H1 (cell line): ENCODE data around the gene EXT2. TPM values are rescaled to one million over a fixed set of nuclear protein-coding genes. Genes with fewer than 3 reads are reported as not detected.
A peak's percentile ranks its signal among the peaks of the same experiment; 100 is the strongest.

Source experiments
- CTCF ChIA-PET: fragments of 300-600 bp; sonication (Branson Sonifier 250); formaldehyde crosslinking; loops from one replicate; lab custom pipeline; 2021; ENCODE audit not compliant: partially characterized antibody; lab: Charles Lee
- POLR2A ChIA-PET: fragments of 300-600 bp; sonication (Branson Sonifier 250); formaldehyde crosslinking; loops from one replicate; lab custom pipeline; 2021; ENCODE audit warnings: inconsistent platforms; ENCODE audit not compliant: partially characterized antibody; lab: Charles Lee
- DNase-seq, 2 experiments: peaks; one replicate each; pipeline versions ENCODE4 v3.0.0 to v3.0.0-alpha.2; 2010 to 2022; ENCODE audit warnings: low spot score in 2 of 2, low read depth in 1 of 2, mixed read lengths in 1 of 2
- FAIRE-seq: peaks from 2 replicates; lab custom pipeline; 2011; peaks lifted over from hg19 to GRCh38; lab: Jason Lieb, UNC
- H2AFZ ChIP-seq: 2 replicates; pipeline ENCODE4 v1.8.1; 2012; ENCODE audit warnings: low read length, inconsistent platforms
- H2AK5ac ChIP-seq: 2 replicates; pipeline ENCODE4 v1.6.1; 2013; ENCODE audit warnings: low read depth, low read length
- H2BK120ac ChIP-seq: replicated peaks from 2 replicates; pipeline ENCODE3; 2013; ENCODE audit warnings: low read depth, low read length, inconsistent platforms
- H2BK12ac ChIP-seq: 2 replicates; pipeline ENCODE4 v1.6.1; 2013; ENCODE audit warnings: low read depth, low read length
- H2BK15ac ChIP-seq: 2 replicates; pipeline ENCODE4 v1.6.1; 2013; ENCODE audit warnings: low read length
- H2BK20ac ChIP-seq: 2 replicates; pipeline ENCODE4 v1.6.1; 2013; ENCODE audit warnings: low read length
- H2BK5ac ChIP-seq: 2 replicates; pipeline ENCODE4 v1.6.1; 2013; ENCODE audit warnings: low read depth, low read length
- H3K14ac ChIP-seq: 2 replicates; pipeline ENCODE4 v1.6.1; 2013; ENCODE audit warnings: inconsistent platforms; ENCODE audit not compliant: insufficient read length
- H3K18ac ChIP-seq: 2 replicates; pipeline ENCODE4 v1.6.1; 2013; ENCODE audit warnings: low read length; ENCODE audit errors: extremely low read depth
- H3K23ac ChIP-seq: 2 replicates; pipeline ENCODE4 v1.6.1; 2013; ENCODE audit warnings: inconsistent platforms; ENCODE audit not compliant: insufficient read length
- H3K23me2 ChIP-seq: 2 replicates; pipeline ENCODE4 v1.6.1; 2013; ENCODE audit warnings: low read depth, low read length
- H3K27ac ChIP-seq: 2 replicates; pipeline ENCODE4 v1.6.1; 2011; ENCODE audit warnings: low read depth, low read length, inconsistent platforms
- H3K27me3 ChIP-seq, 4 experiments: replicated peaks in 1 of 4; 1 replicate in 1 of 4; 2 replicates in 3 of 4; pipeline versions ENCODE4 v1.6.1 to v1.8.1; 2011 to 2013; ENCODE audit warnings: low read length in 3 of 4, mild to moderate bottlenecking in 3 of 4, inconsistent platforms in 2 of 4, mixed read lengths in 2 of 4, moderate library complexity in 1 of 4; ENCODE audit not compliant: control insufficient read depth in 3 of 4, insufficient read depth in 3 of 4; ENCODE audit errors: extremely low read depth in 1 of 4
- H3K36me3 ChIP-seq, 4 experiments: 2 replicates each; pipeline versions ENCODE4 v1.6.1 to v1.8.1; 2011 to 2013; ENCODE audit warnings: mild to moderate bottlenecking in 4 of 4, low read length in 3 of 4, moderate library complexity in 2 of 4, control low read depth in 1 of 4, inconsistent platforms in 1 of 4; ENCODE audit not compliant: insufficient read depth in 4 of 4, control insufficient read depth in 2 of 4
- H3K4ac ChIP-seq: replicated peaks from 2 replicates; pipeline ENCODE3; 2013; ENCODE audit warnings: low read length, low read depth, mixed read lengths, inconsistent platforms; ENCODE audit not compliant: insufficient read length
- H3K4me1 ChIP-seq, 4 experiments: replicated peaks in 1 of 4; 1 replicate in 1 of 4; 2 replicates in 3 of 4; pipeline versions ENCODE4 v1.6.1 to v1.8.1; 2011 to 2013; ENCODE audit warnings: low read length in 3 of 4, inconsistent platforms in 2 of 4, mixed read lengths in 1 of 4; ENCODE audit not compliant: insufficient read depth in 4 of 4, control insufficient read depth in 3 of 4
- H3K4me2 ChIP-seq, 2 experiments: 2 replicates each; pipeline versions ENCODE4 v1.6.1 to v1.8.1; 2011 to 2013; ENCODE audit warnings: low read depth in 2 of 2, low read length in 2 of 2, control low read depth in 1 of 2, inconsistent platforms in 1 of 2, mild to moderate bottlenecking in 1 of 2; ENCODE audit not compliant: insufficient read depth in 1 of 2
- H3K4me3 ChIP-seq, 4 experiments: fragments of 200-600, 300-600 bp in 1 of 4; sonication (generic), shearing (Covaris generic), sonication (Bioruptor Twin) in 1 of 4; 2 replicates each; pipeline versions ENCODE4 v1.5.1 to v1.8.1; 2011 to 2016; ENCODE audit warnings: low read length in 4 of 4, low read depth in 3 of 4, control low read depth in 2 of 4, inconsistent platforms in 2 of 4, mild to moderate bottlenecking in 2 of 4, mixed read lengths in 1 of 4, moderate library complexity in 1 of 4; ENCODE audit not compliant: insufficient read depth in 2 of 4; ENCODE audit errors: extremely low read depth in 1 of 4
- H3K56ac ChIP-seq: replicated peaks from 2 replicates; pipeline ENCODE3; 2013; ENCODE audit warnings: low read depth, mild to moderate bottlenecking, mixed read lengths, low read length, inconsistent platforms; ENCODE audit not compliant: insufficient read length
- H3K79me1 ChIP-seq: 2 replicates; pipeline ENCODE4 v1.6.1; 2013; ENCODE audit warnings: low read depth, low read length, control low read depth
- H3K79me2 ChIP-seq, 2 experiments: 2 replicates each; pipeline versions ENCODE4 v1.6.1 to v1.8.1; 2012 to 2013; ENCODE audit warnings: low read length in 2 of 2, mild to moderate bottlenecking in 2 of 2, inconsistent platforms in 1 of 2; ENCODE audit not compliant: insufficient read depth in 2 of 2, control insufficient read depth in 1 of 2
- H3K9ac ChIP-seq, 4 experiments: replicated peaks in 1 of 4; 1 replicate in 1 of 4; 2 replicates in 3 of 4; pipeline versions ENCODE4 v1.6.1 to v1.8.1; 2011 to 2013; ENCODE audit warnings: low read depth in 3 of 4, low read length in 3 of 4, control low read depth in 2 of 4, mild to moderate bottlenecking in 2 of 4, moderate library complexity in 2 of 4, inconsistent platforms in 1 of 4; ENCODE audit errors: extremely low read depth in 1 of 4
- H3K9me3 ChIP-seq, 2 experiments: 2 replicates each; pipeline versions ENCODE4 v1.6.1 to v1.8.1; 2012 to 2013; ENCODE audit warnings: mild to moderate bottlenecking in 2 of 2, moderate library complexity in 2 of 2, control low read depth in 1 of 2, inconsistent platforms in 1 of 2, low read depth in 1 of 2, low read length in 1 of 2, mixed read lengths in 1 of 2; ENCODE audit not compliant: insufficient read depth in 2 of 2
- H4K20me1 ChIP-seq, 2 experiments: replicated peaks in 1 of 2; 2 replicates each; pipeline versions ENCODE3 to v1.8.1; 2011 to 2013; ENCODE audit warnings: inconsistent platforms in 2 of 2, low read length in 2 of 2, mild to moderate bottlenecking in 1 of 2; ENCODE audit not compliant: insufficient read depth in 2 of 2, control insufficient read depth in 1 of 2
- H4K5ac ChIP-seq: 2 replicates; pipeline ENCODE4 v1.6.1; 2013; ENCODE audit warnings: low read length, low read depth, mixed read lengths, inconsistent platforms; ENCODE audit not compliant: insufficient read length
- H4K8ac ChIP-seq: 2 replicates; pipeline ENCODE4 v1.8.0; 2013; ENCODE audit warnings: mild to moderate bottlenecking, moderate library complexity, low read length, inconsistent platforms; ENCODE audit not compliant: insufficient read depth; ENCODE audit errors: extremely low read depth
- H4K91ac ChIP-seq: replicated peaks from 2 replicates; pipeline ENCODE3; 2013; ENCODE audit warnings: low read length, mixed read lengths, inconsistent platforms; ENCODE audit not compliant: insufficient read length
- KDM4A ChIP-seq: IDR thresholded peaks from one replicate; pipeline ENCODE4 v1.7.1; 2012; ENCODE audit warnings: low read depth, mild to moderate bottlenecking, moderate library complexity, low read length, inconsistent platforms; ENCODE audit not compliant: severe bottlenecking
- RAD21 ChIP-seq, 2 experiments: IDR thresholded peaks in 1 of 2; conservative IDR thresholded peaks in 1 of 2; 2 replicates each; pipeline ENCODE4 v1.6.1; 2011; ENCODE audit warnings: low read depth in 2 of 2, low read length in 2 of 2, improper control_type of control experiment in 1 of 2, inconsistent platforms in 1 of 2, mild to moderate bottlenecking in 1 of 2, moderate library complexity in 1 of 2
- WGBS, 2 experiments: shearing (Covaris generic) in 1 of 2; methylation state at CpG; one replicate each; pipeline versions ENCODE4 v1.1.6 to v1.1.7; 2013 to 2015; ENCODE audit warnings: low lambda C conversion rate in 2 of 2, mixed read lengths in 2 of 2, inconsistent platforms in 1 of 2, low coverage in 1 of 2, missing lambda C conversion rate in 1 of 2; ENCODE audit not compliant: insufficient replicate concordance in 2 of 2, insufficient coverage in 1 of 2, insufficient read length in 1 of 2; ENCODE audit errors: extremely low coverage in 1 of 2, missing lambda C conversion rate in 1 of 2; 5-methylcytosine and 5-hydroxymethylcytosine counted together
- polyA plus RNA-seq, 7 experiments: library from polyadenylated mRNA; depleted of rRNA in 3 of 7; stranded (reverse) in 5 of 7; unstranded in 2 of 7; fragments of >200 nt in 5 of 7; fragments of 200-250 nt in 2 of 7; gene quantifications; 1 replicate in 5 of 7; 2 replicates in 1 of 7; 4 replicates in 1 of 7; pipeline versions ENCODE4 v1.2.1 to v1.2.3, GENCODE V29; 2011 to 2013; ENCODE audit warnings: missing spikeins in 2 of 7, mixed read lengths in 2 of 7
- total RNA-seq: library from RNA; stranded (reverse); fragmentation: NEBNext Ultra II Directional; extraction: Animal tissue kit (Norgen Biotek cat#: 25700); gene quantifications from 2 replicates; pipeline ENCODE4 v1.2.1, GENCODE V29; 2021
- TF ChIP-seq, protein P1 (sequence below), 3 experiments: IDR thresholded peaks; 1 replicate in 2 of 3; 2 replicates in 1 of 3; pipeline versions ENCODE4 v1.5.1 to v1.6.1; 2011; ENCODE audit warnings: low read length in 3 of 3, mild to moderate bottlenecking in 3 of 3, inconsistent platforms in 2 of 3, low read depth in 1 of 3, moderate library complexity in 1 of 3; ENCODE audit not compliant: insufficient read depth in 1 of 3; ENCODE audit errors: control extremely low read depth in 1 of 3

EXT2 gene
- total and polyA plus RNA-seq, 2 of the 8 experiments (the other 6 are each of a cell fraction or from before 2014, with no cell fraction given): 29.8 to 42.8 TPM

DNA sequence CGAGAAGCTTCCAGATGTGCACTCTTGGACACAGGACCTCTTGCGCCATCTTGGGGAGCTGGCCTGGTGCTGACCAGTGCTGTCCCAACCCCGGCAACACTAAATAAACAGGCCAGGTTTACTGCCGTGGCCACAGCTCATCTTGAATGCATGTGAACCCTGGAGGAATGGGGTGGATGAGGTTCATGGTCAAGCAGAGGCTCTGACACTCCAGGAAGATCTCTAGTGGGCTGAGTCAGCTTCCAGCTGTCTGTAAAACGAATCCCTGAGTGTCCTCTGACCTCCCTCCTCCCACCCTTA, 162.7 kb downstream of the EXT2 start:
- no peak for TF ChIP-seq KDM4A
- TF ChIP-seq, protein P1, sequence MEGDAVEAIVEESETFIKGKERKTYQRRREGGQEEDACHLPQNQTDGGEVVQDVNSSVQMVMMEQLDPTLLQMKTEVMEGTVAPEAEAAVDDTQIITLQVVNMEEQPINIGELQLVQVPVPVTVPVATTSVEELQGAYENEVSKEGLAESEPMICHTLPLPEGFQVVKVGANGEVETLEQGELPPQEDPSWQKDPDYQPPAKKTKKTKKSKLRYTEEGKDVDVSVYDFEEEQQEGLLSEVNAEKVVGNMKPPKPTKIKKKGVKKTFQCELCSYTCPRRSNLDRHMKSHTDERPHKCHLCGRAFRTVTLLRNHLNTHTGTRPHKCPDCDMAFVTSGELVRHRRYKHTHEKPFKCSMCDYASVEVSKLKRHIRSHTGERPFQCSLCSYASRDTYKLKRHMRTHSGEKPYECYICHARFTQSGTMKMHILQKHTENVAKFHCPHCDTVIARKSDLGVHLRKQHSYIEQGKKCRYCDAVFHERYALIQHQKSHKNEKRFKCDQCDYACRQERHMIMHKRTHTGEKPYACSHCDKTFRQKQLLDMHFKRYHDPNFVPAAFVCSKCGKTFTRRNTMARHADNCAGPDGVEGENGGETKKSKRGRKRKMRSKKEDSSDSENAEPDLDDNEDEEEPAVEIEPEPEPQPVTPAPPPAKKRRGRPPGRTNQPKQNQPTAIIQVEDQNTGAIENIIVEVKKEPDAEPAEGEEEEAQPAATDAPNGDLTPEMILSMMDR (IDR thresholded peaks at IDR 0.05; ENCODE audit: control extremely low read depth in 1 of 3, insufficient read depth in 1 of 3, low read depth in 1 of 3, low read length in 3 of 3): peak in 2 of 3 experiments; percentile 19 to 38; a peak in 2 of 4 replicates
- TF ChIP-seq RAD21 (IDR thresholded peaks at IDR 0.05 in 1 of 2, conservative IDR thresholded peaks at IDR 0.05 in 1 of 2; ENCODE audit: low read depth in 2 of 2, low read length in 2 of 2): peak; percentile 47 to 65
- TF ChIP-seq, all 59 proteins: peak for 2
- H3K4me2 ChIP-seq: no peak overlapping the region
- no peak overlapping the region for H4K8ac ChIP-seq
- no peak overlapping the region for H3K4ac ChIP-seq
- H4K5ac ChIP-seq: no peak overlapping the region
- POLR2A ChIA-PET: interaction anchor here (0.9 to 1.7 kb wide), 4 partner anchors 8 to 80 kb away, joined by 3 to 4 read pairs (median 4); no protein-coding TSS in a partner anchor
- no peaks in the 10 kb centered on the region; a peak in 1 of 7 replicates for H3K4me1 ChIP-seq
- no peak overlapping the region for H2AK5ac ChIP-seq
- 88% methylated on average over 5 of the region's 5 CpGs; no CpG with 5 or more reads in 1 of the 2 experiments for WGBS, 2 experiments
- H3K27ac ChIP-seq: no peak overlapping the region
- H3K14ac ChIP-seq: no peak overlapping the region
- no peaks in the 10 kb centered on the region for H3K36me3 ChIP-seq
- no peak overlapping the region for H3K9ac ChIP-seq
- no peak overlapping the region for H2BK20ac ChIP-seq
- H2AFZ ChIP-seq: no peak overlapping the region
- H3K4me3 ChIP-seq: no peak overlapping the region
- CTCF ChIA-PET: interaction anchor here (0.6 to 3.2 kb wide), 17 partner anchors 9 to 363 kb away, joined by 3 to 25 read pairs (median 4); no protein-coding TSS in a partner anchor
- no peak for DNase-seq
- H2BK120ac ChIP-seq: no peak overlapping the region
- H3K56ac ChIP-seq: no peak overlapping the region
- no peak overlapping the region for H2BK15ac ChIP-seq
- H3K23ac ChIP-seq: no peak overlapping the region
- H3K79me1 ChIP-seq: no peaks in the 10 kb centered on the region
- no peak overlapping the region for H2BK12ac ChIP-seq
- no peaks in the 10 kb centered on the region for H4K20me1 ChIP-seq
- peaks cover 0 to 4% of the 10 kb centered on the region in 2 experiments; a peak in 1 of 4 replicates for H3K9me3 ChIP-seq
- H4K91ac ChIP-seq: no peak overlapping the region
- no peaks in the 10 kb centered on the region for H3K79me2 ChIP-seq
- no peaks in the 10 kb centered on the region; the same call in 1 of the 2 replicates for H3K23me2 ChIP-seq
- no peak overlapping the region for H3K18ac ChIP-seq
- no peaks in the 10 kb centered on the region for H3K27me3 ChIP-seq
- no peak for FAIRE-seq
- H2BK5ac ChIP-seq: no peak overlapping the region
